Left lung (tissue), 10 donors: ENCODE results near the gene SDF2L1. TPM values are rescaled to one million over a fixed set of nuclear protein-coding genes. Genes with fewer than 3 reads are reported as not detected.

Experiments used
- ATAC-seq: fragments of 200-7000 bp; cut with Tn5 transposase; one replicate; pipeline ENCODE4 v1.9.1; 2020; ENCODE audit warnings: moderate library complexity
- DNase-seq, 4 donors: peaks; one replicate each; pipeline ENCODE4 v3.0.0-alpha.2; 2013 to 2020
- H3K27ac ChIP-seq, 2 donors: fragments of 200-600 bp; sonication (generic) in 1 of 2; one replicate each; pipeline versions ENCODE4 v1.5.0 to v1.8.0; 2020 to 2021
- H3K27me3 ChIP-seq, 2 donors: fragments of 200-600 bp; sonication (generic) in 1 of 2; one replicate each; pipeline versions ENCODE4 v1.5.0 to v1.8.0; 2020 to 2021
- H3K36me3 ChIP-seq, 2 donors: fragments of 200-600 bp; sonication (generic) in 1 of 2; one replicate each; pipeline versions ENCODE4 v1.5.0 to v1.8.0; 2020 to 2021
- H3K4me1 ChIP-seq, 2 donors: fragments of 200-600 bp; one replicate each; pipeline ENCODE4 v1.8.0; 2021
- H3K4me3 ChIP-seq, 2 donors: fragments of 200-600 bp; sonication (generic) in 1 of 2; one replicate each; pipeline versions ENCODE4 v1.5.0 to v1.8.0; 2020 to 2021; ENCODE audit warnings: mild to moderate bottlenecking in 1 of 2
- H3K9me3 ChIP-seq, 2 donors: fragments of 200-600 bp; sonication (generic) in 1 of 2; one replicate each; pipeline versions ENCODE4 v1.5.0 to v1.8.0; 2020 to 2021
- intact Hi-C, 2 donors: fragments of 100-400 bp; cut with DNase I; formaldehyde crosslinking; loops; one replicate each; pipeline versions ENCODE4 v1.11.2 to v1.14.2; 2022
- polyA plus RNA-seq, 6 donors: library from polyadenylated mRNA; unstranded; fragments of 120-200 nt; gene quantifications; one replicate each; pipeline ENCODE4 v1.2.1, GENCODE V29; 2013; ENCODE audit not compliant: insufficient read length in 6 of 6
- total RNA-seq, 2 donors: library from RNA; stranded (reverse); fragmentation: NEBNext Ultra II Directional; extraction: Animal tissue kit (Norgen Biotek cat#: 25700); gene quantifications; one replicate each; pipeline ENCODE4 v1.2.1, GENCODE V29; 2021
- TF ChIP-seq, protein P1 (sequence below), 2 donors: fragments of 200-600 bp; sonication (generic) in 1 of 2; IDR thresholded peaks; one replicate each; pipeline versions ENCODE4 v1.5.0 to v1.8.0; 2021; ENCODE audit warnings: antibody characterized with exemption in 2 of 2
- donor health status: DM: no; HTN: yes; CAD: no.
- donor health status: DM: no; HTN: no; CAD: no.

The SDF2L1 gene
- total and polyA plus RNA-seq, 8 donors: 11.9 to 82.1 (median 16.7) TPM

DNA sequence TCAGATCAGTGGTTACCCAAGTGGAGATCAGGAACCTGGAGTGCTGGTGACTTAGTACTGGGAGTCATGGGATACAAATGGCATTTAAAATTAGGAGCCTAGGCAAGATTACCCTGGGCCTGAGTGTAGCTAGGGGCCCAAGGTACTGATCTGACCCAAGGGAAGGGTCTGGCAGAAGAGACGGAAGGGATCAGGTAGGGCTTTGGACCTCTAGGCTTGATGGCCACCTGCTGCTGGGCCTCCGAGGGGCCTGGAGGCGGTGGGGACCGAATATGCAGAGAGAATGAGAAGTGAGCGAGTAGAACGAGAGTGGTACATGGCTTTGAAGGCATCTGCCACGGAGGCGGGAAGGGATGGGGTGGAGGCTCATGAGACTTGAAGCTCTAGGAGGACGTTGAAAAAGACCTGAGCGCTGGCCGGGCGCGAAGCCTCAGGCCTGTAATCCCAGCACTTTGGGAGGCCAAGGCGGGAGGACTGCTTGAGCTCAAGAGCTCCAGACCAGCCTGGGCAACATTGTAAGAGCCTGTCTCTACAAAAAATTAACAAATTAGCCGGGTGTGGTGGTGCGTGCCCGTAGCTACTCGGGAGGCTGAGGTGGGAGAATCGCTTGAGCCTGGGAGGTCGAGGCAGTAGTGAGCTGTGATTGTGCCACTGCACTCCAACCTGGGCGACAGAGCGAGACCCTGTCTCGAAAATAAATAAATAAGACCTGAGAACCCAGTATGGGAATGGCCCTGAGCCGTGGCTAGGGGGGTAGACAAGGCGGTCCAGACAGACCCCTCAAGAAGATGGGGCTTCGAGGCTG lies 23.1 kb downstream of the SDF2L1 start:
- intact Hi-C loops: no loop called here
- DNase-seq: no peak
- no peak for ATAC-seq
- peaks cover 0 to 10% of the 10 kb centered on the region in 2 donors for H3K36me3 ChIP-seq
- H3K4me3 ChIP-seq: peak overlapping the region; percentile 77 to 84
- peak overlapping the region; percentile 90 to 97 for H3K27ac ChIP-seq
- no peaks in the 10 kb centered on the region for H3K9me3 ChIP-seq
- H3K4me1 ChIP-seq: peaks cover 0 to 21% of the 10 kb centered on the region in 2 donors
- TF ChIP-seq, protein P1, sequence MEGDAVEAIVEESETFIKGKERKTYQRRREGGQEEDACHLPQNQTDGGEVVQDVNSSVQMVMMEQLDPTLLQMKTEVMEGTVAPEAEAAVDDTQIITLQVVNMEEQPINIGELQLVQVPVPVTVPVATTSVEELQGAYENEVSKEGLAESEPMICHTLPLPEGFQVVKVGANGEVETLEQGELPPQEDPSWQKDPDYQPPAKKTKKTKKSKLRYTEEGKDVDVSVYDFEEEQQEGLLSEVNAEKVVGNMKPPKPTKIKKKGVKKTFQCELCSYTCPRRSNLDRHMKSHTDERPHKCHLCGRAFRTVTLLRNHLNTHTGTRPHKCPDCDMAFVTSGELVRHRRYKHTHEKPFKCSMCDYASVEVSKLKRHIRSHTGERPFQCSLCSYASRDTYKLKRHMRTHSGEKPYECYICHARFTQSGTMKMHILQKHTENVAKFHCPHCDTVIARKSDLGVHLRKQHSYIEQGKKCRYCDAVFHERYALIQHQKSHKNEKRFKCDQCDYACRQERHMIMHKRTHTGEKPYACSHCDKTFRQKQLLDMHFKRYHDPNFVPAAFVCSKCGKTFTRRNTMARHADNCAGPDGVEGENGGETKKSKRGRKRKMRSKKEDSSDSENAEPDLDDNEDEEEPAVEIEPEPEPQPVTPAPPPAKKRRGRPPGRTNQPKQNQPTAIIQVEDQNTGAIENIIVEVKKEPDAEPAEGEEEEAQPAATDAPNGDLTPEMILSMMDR (IDR thresholded peaks at IDR 0.05): no peak
- H3K27me3 ChIP-seq: no peaks in the 10 kb centered on the region

DNA sequence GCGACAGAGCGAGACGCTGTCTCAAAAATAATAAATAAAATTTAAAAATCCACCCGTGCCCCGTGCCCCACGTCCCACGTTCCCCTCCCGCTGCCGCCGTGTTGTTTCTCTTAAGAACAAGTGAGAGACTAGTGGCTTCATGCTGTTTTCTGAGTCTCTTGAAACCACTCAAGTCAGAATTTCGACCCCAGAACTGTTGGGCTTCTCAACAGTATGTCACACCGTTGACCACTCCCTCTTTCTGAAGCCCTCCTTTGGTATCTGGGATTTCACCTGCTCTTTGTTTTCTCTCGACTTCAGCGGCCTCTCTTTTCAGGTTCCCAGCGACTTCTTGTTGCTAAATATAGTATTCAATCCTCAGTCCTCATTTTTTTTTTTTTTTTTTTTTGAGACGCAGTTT lies 24.7 kb downstream of the SDF2L1 start:
- H3K4me3 ChIP-seq: peak overlapping the region; percentile 77 to 84
- intact Hi-C loops: no loop called here
- peak overlapping the region; percentile 90 to 97 for H3K27ac ChIP-seq
- H3K4me1 ChIP-seq: peaks cover 0 to 21% of the 10 kb centered on the region in 2 donors
- TF ChIP-seq, protein P1 (IDR thresholded peaks at IDR 0.05): no peak
- no peaks in the 10 kb centered on the region for H3K27me3 ChIP-seq
- no peak for DNase-seq
- H3K36me3 ChIP-seq: peaks cover 0 to 25% of the 10 kb centered on the region in 2 donors
- no peaks in the 10 kb centered on the region for H3K9me3 ChIP-seq
- no peak for ATAC-seq

DNA sequence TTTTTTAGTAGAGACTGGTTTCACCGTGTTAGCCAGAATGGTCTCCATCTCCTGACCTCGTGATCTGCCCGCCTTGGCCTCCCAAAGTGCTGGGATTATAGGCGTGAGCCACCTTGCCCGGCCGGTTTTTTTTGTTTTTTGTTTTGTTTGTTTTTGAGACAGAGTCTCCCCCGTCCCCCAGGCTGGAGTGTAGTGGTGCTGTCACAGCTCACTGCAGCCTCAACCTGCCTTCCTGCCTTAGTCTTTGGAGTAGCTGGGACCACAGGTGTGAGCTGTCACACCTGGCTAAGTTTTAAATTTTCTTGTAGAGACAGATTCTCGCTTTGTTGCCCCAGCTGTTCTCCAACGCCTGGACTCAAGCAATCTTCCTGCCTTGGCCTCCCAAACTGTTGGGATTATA lies 26.9 kb downstream of the SDF2L1 start:
- ATAC-seq: no peak
- DNase-seq: no peak
- intact Hi-C loops: no loop called here
- H3K27me3 ChIP-seq: no peaks in the 10 kb centered on the region
- TF ChIP-seq, protein P1 (IDR thresholded peaks at IDR 0.05): no peak
- no peak overlapping the region for H3K27ac ChIP-seq
- H3K4me3 ChIP-seq: no peak overlapping the region
- H3K36me3 ChIP-seq: peaks cover 0 to 47% of the 10 kb centered on the region in 2 donors
- peaks cover 0 to 21% of the 10 kb centered on the region in 2 donors for H3K4me1 ChIP-seq
- no peaks in the 10 kb centered on the region for H3K9me3 ChIP-seq

DNA sequence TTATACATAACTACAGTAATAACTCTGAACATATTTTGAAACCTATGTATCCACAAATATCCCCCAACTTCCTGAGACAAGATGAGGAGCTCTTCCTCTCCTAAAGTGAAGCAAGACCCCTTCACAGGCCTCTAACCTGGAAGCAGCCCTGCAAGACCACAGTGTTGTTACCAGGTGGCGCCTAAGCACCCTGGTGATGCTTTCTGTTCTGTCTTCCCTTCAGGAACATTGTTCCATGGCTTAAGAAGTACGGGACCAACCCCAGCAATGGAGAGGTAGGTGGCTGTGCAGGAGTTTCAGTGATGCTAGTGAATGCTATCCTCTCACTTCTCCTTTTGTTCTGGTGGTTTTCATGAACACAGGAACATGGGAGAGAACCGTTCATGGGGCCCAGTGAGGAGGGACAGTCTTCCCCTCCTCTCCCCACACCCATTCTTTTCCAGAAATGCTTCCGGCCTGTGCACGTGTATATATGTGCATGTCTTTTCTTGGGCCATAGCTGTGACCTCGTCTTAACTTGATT lies 30.1 kb downstream of the SDF2L1 start:
- peaks cover 0 to 72% of the 10 kb centered on the region in 2 donors for H3K36me3 ChIP-seq
- H3K9me3 ChIP-seq: no peaks in the 10 kb centered on the region
- TF ChIP-seq, protein P1 (IDR thresholded peaks at IDR 0.05): no peak
- no peak overlapping the region for H3K27ac ChIP-seq
- no peak overlapping the region for H3K4me3 ChIP-seq
- no peak for DNase-seq
- no peak for ATAC-seq
- H3K4me1 ChIP-seq: peaks cover 0 to 10% of the 10 kb centered on the region in 2 donors
- no peaks in the 10 kb centered on the region for H3K27me3 ChIP-seq
- intact Hi-C loops: no loop called here

DNA sequence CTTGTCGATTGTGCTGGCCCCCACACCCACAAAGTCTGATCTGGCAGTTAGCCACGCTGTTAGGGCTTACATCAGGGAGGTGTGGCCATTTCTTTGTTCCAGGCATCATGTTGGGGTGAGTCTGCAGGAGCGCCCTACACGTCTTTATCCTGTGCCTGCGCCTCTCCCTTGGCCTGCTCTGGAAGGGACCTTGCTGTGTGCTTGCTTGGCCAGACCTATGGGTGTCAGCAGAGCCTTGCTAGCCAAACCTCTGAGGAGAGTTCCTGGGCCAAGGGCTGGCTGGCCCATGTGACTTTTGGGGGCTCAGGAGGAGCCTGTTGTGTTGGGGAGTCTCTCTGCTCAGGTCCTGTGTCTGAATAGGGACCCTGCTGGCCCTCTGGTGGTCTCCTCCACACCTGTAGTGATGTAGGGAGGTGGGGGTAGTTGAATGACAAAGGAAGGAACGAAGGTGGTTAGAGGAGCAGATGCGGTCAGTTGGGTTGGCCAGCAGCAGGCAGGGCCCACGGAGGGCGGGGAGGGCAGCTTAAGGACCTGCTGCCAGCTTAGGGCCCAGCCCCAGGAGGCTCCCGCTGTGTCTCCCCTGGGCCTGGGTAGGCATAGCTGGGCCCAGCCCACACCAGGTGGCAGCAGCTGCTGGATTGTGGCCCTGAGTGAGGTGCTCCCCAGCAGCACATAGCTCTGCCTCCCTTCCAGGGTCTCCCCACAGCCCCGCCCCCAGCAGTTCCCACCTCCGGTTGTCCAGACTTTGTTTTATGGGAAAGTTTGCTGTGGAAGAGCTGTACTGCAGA lies 31.6 kb downstream of the SDF2L1 start:
- Histone ChIP-seq H3K27me3 (no peaks in the 10 kb centered on the region), H3K36me3 (peaks cover 0 to 86% of the 10 kb centered on the region in 2 donors), H3K27ac (no peak overlapping the region), H3K4me1 (no peaks in the 10 kb centered on the region), H3K9me3 (no peaks in the 10 kb centered on the region), H3K4me3 (no peak overlapping the region)
- TF ChIP-seq, protein P1 (IDR thresholded peaks at IDR 0.05): no peak
- ATAC-seq: no peak
- DNase-seq: peak in 1 of 4 donors; percentile 64
- intact Hi-C loops: no loop called here
